NCI-H2029 (cell line): Measurements from ENCODE around the gene ACSF2.
"Not testable (repeated sequence)": the region's sequence is repeated elsewhere in the genome, so short reads cannot be mapped to it uniquely, and the experiment has no call there.

ENCODE experiments used
- DNase-seq: peaks from one replicate; lab custom pipeline; 2025; lab: John Stamatoyannopoulos, UW

ACSF2 gene

DNA sequence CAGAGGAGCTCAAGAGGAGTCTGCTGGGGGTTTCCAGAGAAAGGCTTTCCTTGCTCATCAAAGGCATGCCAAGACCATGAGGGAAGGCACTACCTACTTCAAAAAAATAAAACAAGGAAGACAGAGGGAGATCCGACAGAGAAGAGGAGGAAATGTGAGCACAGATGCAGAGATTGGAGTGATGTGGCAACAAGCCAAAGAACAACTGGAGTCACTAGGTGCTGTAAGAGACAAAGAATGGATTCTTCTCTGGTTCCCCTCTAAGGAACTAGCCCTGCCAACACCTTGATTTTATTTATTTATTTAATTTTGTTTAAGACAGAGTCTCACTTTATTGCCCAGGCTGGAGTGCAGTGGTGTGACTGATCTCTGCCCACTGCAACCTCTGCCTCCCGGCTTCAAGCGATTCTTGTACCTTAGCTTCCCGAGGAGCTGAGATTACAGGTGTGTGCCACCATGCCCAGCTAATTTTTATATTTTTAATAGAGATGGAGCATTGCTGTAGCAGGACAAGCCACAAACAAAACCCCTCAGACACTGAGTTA is 13.8 kb upstream of the ACSF2 start:
- no peak for DNase-seq

DNA sequence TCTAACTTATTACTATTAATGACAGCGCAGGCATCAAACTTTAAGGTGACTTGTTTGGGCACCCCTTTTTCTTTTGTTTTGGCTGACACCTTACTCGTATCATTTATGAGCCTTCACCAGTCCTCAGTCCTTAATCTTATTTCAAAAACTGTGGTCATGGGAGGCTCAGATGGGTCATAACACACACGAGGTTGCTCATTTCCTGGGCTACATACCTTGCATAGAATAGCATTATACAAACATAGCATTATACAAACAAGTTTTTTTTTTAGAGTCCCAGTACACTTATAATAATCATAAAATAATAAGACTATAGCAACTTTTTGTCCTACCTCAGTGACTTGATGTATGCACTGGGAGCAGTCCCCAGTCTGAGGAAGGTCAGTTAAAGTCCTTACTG is 11.2 kb upstream of the ACSF2 start:
- no peak for DNase-seq

DNA sequence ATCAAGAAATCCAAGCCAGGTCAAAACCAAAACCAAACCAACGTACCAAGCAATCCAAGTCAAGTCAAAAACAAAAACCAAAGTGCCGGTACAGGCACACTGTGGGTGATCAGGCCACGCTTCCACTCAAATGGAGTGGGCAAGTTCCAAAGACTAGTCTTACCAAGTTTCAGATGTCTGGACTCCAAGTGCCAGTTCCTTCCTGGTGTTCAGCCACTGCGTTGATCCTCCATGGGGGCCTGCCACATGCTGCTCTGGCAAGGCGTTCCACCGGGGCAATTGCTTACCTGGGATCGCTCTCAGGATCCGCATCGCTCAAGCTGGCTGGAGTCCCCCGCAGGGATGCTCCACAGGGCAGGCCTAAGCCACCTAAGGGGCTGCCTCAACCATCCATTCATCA is 6.4 kb upstream of the ACSF2 start:
- not testable (repeated sequence) for DNase-seq

DNA sequence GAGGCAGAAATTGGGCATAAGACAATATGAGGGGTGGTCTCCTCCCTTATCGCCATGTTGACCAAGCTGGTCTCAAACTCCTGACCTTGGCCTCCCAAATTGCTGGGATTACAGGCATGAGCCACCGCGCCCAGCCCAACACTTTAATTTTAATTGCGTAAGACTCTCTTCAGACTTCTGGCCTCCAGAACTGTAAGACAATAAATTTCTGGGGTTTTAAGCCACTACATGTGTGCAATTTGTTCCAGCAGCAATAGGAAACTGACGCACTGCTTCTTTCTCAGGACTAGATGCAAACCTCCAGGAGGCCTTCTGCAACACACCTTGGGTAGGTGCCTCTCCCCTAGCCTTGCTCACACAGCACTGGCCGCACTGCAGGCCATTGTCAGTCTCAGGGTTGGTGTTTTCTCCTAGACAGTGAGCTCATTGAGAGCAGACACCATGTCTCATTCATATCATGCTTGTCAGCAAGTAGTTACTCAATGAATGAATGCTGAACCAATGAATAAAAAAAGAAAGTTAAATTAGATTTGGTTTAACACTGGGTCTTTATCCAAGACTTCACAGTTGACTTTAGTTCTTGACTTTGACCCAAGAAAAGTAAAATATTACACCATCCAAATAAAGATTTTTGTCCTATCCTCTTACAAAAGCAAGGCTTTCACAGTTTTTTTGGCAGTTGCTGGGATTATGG is 5.5 kb upstream of the ACSF2 start:
- no peak for DNase-seq

DNA sequence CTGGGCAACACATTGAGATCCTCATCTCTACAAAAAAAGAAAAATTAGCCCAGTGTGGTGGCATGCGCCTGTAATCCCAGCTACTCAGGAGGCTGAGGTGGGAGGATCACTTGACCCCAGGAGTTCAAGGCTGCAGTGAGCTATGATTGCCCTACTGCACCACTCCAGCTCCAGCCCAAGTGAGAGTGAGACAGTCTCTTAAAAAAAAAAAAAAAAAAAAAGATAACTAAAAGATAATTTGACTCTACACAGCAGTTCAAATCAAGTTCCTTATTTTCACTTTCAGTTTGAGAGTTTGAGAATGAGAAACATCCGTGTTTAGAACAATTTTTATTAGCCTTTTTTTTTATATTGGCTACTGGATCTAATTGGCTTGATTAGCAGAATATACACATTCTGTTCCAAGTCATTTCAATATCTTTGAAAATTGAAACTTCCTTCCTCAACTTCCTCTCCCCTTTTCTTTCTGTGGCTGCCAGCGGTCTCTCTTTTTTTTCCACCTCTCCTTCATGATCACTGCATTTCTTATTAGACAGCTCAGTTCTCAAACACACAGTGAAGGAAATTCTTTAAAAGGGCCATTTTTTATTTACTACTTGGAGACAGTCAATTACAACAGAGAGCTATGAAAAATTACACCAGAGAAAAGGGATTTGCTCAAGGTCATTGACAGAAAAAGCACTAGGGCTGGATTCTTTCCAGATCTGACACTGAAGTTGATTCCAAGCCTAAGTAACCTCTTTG is 4.5 kb upstream of the ACSF2 start:
- DNase-seq, result no peak

DNA sequence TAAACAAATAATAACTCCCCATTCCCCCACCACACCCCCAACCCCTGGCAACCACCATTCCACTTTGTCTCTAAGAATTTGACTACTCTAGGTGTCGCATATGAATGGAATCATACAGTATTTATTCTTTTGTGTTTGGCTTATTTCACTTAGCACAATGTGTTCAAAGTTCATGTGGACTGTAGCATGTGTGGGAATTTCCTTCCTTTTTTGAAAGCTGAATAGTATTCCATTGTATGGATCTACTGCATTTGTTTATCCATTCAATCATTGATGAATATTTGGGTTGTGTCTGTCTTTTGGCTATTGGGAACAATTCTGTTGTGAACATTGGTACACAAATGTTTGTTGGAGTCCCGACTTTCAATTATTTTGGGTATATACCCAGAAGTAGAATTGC is 3.3 kb upstream of the ACSF2 start:
- no peak for DNase-seq

DNA sequence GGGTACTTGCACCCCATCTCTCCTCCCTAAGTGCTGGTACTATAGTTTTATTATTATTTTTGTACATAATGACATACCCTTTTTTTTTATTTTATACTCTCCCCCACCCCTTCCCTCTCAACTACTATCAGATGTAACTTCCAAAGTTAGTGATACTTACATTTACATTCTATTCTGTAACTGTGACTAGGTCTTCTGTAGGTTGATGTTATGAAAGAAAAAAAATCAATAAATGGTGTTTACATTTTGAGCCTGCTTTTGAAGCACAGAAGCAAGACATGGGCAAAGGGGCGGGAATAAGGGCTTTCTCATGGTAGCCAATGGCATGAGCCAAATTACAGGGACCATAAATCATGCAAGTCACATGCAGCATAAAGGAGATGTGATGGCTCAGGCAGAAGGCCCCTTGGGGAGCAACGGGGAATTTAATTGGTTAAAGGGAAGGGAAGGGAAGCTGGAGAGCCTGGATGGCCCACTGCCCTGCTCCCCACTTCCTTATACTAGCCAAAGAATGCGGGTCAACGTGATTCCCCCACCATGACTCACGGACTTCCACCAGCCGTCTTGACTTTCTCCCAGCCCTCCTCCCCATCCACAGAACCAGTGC is 2.4 kb upstream of the ACSF2 start:
- DNase-seq, result peak; percentile 18

DNA sequence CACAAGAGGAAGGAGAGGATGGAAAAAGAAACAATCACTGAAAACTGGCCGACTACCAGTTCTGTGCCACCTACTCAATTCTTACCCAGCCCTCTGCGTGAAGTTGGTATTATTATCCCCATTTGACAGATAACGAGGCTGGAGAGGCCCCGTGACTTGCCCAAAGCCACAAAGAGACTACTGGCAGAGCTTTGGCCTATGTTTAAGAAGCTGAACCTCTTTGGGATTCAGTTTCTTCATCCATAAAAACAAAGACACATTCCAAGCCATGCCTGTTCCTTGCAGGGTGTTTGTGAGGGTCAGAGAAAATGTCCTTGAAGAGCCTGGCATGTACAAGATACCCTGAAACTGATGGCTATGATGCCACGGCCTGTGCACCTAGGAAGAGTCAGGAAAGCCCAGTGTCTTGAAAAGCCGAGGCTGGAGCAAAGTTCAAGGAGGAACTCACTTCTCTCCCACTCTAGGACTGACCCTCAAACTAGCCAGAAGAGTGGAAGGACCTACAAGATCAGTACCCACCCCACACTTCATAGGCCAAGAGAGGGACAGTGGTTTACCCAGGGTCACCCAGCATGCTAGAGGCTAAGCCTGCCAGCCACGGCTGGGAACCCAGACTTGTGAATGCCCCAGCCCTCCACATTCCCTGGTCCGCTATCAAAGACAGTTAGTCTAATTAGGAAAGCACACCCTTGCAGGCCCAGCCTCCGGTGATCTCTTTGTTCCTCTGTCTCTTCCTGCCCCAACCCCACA is 1.6 kb upstream of the ACSF2 start:
- no peak for DNase-seq

DNA sequence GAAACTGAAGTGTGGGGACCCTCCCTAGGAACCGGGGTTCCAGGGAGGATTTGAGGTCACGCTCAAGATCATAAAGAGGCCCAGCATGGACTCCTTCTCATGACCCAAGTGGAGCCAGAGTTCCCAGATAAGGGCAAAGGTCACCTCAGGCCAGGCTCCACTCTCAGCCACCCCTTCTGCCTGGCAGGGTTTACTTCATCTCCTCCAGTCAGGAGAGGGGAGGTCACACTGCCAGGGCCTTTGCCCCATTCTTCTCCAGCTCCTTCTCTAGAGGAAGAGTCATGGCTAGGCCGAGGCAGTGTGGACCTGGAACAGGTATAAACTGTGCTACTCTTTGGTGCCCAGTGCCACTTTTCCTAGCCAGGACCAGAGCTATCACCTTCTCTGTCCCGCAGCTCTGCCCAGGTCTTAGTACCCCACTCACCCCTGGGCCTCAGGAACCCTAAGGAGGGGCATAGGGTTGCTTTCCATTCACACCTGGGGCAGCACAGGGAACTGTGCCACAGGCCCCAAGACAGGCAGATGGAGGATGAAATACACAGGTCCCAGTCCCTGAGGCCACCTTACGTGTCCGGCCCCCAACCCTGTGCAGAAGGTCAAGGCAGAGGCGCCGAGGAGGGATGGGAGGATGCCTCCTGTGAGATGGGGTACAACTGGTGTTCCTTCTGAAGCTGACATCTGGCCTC is 879 bp upstream of the ACSF2 start:
- no peak for DNase-seq

DNA sequence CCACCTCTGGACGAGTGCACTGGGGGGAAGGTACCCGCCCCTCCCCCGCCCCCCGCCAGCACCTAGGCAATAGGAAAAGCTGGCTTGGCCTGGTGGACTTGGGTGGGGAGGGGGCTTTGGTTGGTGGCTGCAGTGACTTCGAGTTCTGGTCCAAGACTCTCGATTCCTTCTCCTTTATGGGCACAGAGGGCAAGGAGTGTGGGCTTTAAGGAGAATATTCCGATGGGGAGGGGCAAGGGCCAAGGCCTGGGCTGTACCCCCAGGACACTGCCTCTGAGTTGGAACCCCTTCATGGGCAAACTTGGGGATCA is 409 bp downstream of the ACSF2 start:
- no peak for DNase-seq

DNA sequence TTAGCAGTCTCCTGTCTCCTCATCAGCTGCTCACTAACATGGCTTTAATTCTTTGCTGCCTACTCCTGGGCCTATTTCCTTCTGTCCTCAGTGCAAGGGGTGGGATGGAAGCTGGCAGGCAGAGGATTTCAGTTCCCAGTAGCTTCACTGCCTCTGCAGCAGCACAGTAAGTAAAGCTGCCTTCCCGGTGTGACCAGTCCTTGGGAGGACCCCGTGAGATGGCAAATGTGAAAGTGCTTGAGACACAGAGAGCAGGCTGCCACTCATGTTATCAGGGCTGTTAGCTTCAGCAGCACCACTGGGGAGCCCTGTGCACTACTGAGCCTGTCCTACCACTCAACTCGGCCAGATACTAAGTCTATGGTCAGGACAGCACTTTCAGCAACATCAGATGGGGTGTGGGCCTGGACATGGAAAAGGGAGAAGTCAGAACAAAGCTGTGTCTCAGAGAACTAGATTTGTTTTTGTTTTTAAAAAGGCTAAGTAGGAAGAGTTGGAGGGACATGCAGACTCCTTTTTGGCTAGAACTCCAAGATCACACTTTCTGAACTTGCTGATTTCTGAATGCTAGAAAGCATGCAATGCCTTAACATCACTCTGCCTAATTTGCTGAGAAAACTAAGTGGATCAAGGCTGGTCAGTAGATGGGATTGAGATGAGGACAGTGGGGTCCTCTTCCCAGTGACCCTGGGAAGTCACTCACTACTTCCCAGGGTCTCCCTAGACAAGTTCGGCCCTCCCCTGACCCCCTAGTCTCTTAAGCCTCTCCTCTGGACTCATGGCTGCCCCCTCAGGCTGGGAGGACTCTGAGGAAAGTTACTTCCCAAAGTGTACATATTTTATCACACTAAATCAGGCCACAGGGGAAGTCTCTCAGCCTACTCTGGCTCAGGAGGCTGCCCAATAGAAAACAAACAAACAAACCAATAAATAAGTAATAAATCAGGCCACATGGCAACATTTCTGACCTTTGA is 1.1 kb downstream of the ACSF2 start:
- no peak for DNase-seq

DNA sequence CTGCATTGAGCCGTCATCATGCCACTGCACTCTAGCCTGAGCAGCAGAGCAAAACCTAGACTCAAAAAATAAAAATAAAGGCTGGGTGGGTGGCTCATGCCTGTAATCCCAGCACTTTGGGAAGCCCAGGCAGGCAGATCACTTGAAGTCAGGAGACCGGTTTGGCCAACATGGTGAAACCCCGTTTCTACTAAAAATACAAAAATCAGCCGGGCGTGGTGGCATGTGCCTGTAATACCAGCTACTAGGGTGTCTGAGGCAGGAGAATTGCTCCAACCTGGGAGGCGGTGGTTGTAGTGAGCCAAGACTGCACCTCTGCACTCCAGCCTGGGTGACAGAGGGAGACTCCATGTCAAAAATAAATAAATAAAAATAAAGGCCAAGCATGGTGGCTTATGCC is 2.1 kb downstream of the ACSF2 start:
- DNase-seq, result not testable (repeated sequence)

DNA sequence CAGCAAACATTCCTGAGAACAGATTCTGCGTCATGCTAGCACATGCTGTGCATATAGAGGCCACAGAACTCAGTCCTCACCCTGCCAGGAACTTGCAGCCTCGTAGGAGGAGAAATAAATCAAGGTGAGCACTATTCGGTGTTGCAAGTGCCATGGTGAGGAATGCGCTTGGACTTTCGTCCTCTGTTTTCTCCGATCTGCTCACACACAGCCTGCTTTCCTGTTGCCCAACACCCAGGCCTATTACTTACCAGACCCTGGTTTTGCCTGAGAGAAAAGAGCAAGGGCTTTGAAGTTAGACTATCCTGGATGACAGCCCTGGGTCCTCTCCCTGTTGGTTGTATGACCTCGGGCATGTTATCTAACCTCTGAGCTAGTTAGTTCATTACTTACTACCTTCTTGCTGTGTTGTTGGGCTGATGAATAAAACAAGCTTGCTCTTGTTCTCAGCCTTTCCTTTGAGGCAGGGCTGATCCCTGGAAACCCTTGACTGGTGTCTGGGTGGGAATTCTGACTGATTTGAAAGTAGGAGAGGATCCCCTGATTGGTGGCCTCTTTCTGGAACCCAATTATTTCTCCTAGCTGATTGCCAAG is 2.9 kb downstream of the ACSF2 start:
- DNase-seq, result no peak

DNA sequence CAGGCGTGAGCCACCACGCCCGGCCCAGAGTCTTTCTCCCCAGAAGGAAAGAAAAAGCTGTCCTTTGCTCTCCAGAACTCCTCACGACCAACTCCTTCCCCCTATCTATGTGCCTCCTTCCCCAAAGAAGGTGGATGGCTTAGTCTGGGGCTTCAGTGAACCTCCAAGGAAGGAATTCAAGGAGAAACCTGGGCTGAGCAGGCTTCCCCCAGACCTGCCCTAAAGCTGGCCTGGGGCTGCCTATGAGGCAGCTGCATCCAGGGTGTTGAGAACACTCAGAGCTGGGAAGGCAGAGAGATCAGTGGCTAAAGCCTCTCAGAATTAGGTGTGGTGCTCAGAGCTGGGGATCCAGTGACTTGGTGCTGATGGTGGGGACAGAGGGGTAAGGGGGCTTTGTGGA is 3.8 kb downstream of the ACSF2 start:
- DNase-seq, result no peak

DNA sequence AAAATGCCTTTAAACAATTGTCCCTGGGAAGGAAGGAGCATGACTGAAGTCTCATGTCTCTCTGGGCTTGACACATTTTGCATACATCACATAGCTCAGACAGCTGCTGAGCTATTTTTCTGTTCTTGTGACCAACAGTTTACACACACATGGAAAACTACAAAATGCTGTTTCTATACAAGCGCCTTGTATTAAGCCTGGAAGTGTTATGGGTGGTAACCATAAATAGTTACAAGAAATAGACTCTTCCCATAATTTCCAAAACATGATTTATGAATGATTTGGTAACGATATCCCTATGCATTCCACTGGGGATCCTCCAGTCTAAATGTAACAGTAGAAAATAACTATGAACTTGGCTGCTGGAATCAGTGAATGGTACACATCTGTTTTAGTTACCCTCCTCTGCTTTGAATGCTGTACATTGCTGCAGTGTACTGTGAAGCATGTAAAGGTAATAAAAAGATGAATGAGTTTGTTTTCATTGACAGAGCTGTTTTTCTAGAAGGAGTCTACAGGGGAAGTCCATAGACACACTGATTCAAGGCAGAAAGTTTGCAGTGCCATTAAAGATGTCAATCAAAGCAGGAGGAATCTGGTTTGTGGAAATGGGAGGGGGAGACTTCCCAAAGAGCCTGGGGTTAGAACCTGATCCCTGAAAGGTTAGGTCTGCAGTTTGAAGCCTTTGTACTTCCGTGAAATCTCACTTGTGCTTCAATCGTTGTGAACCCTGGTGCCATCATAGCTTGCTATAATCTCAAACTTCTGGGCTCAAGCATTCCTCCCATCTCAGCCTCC is 5.0 kb downstream of the ACSF2 start:
- DNase-seq, result no peak

DNA sequence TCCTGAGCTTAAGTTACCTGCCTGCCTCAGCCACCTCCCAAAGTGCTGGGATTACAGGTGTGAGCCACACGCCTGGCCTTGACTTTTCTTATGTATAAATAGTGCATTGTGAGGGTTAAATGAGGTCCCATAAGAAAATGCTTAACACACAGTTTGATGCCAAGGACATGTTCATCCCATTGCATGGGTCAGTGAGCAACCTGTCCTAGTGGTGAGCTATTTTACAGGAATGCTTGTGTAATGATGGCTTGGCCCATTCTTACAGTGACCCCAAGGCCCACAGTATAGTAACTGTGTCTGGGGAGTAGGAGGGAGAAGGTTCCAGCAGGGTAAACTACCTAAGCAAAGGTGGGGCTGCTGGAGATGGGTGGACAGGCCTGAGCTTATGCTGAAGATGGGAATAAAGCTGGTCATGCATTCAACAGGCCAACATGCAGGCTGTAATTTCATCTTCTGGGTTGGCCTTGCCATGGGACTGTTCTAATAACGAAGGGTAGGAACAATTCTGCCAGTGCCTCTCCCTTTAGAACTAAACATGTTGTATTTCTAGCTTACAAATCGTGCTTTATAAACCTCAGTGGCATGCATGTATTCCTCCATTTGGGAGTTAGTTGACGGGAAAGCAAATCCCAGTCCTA is 6.2 kb downstream of the ACSF2 start:
- no peak for DNase-seq

DNA sequence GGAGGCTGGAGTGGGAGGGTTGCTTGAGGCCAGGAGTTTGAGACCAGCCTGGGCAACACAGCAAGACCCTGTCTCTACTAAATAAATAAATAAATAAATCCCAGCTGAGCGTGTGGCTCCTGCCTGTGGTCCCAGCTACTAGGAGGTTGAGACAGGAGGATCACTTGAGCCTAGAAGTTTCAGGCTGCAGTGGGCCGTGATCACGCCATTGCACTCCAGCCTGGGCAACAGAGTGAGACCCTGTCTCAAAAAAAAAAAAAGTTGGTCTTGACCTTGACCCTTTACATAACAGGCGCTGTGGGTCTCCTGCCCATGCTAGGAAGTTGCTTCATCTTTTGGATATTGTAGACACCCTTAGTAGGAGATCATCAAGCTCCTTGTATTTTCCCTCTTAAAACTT is 11.4 kb downstream of the ACSF2 start:
- no peak for DNase-seq

DNA sequence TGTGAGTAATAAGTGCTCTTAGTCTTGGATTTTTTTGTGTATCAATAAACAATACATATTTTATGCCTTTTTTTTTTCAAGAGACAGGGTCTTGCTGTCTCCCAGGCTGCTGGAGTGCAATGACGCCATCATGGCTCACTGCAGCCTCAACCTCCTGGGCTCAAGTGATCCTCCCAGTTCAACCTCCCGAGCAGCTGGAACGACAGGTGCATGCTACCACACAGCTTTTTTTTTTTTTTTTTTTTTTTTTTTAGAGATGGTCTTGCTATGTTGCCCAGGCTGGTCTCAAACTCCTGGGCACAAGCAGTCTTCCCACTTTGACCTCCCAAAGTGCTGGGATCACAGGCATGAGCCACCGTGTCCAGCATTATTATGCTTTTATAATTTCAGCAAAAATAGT is 13.0 kb downstream of the ACSF2 start:
- DNase-seq, result peak; percentile 68
